T1000 (cell line): Measurements from ENCODE around the gene MYBPHL.

Source experiments
- DNase-seq: peaks from one replicate; lab custom pipeline; 2025; ENCODE audit warnings: mixed read lengths; lab: John Stamatoyannopoulos, UW

The MYBPHL gene

GRCh38 chr1:109279615-109280278 is 27.1 kb downstream of the MYBPHL start:
- DNase-seq: no peak

GRCh38 chr1:109277434-109278204 is 29.2 kb downstream of the MYBPHL start:
- peak; percentile 39 for DNase-seq

- no peak for DNase-seq
Observed at GRCh38 chr1:109275706-109276345, 31.0 kb downstream of the MYBPHL start.

GRCh38 chr1:109274533-109275476 is 32.0 kb downstream of the MYBPHL start:
- DNase-seq: peak; percentile 42

- DNase-seq: no peak
Observed at GRCh38 chr1:109273570-109274288, 33.1 kb downstream of the MYBPHL start.

GRCh38 chr1:109272831-109273547 is 33.8 kb downstream of the MYBPHL start:
- DNase-seq: no peak

GRCh38 chr1:109272021-109272799 is 34.6 kb downstream of the MYBPHL start:
- no peak for DNase-seq

- DNase-seq: no peak
Observed at GRCh38 chr1:109271458-109271857, 35.4 kb downstream of the MYBPHL start.

- no peak for DNase-seq
Observed at GRCh38 chr1:109270623-109271317, 36.0 kb downstream of the MYBPHL start.

- DNase-seq: no peak
Observed at GRCh38 chr1:109269981-109270622, 36.7 kb downstream of the MYBPHL start.

GRCh38 chr1:109269212-109269980 is 37.4 kb downstream of the MYBPHL start:
- no peak for DNase-seq

- DNase-seq: no peak
Observed at GRCh38 chr1:109268431-109269211, 38.2 kb downstream of the MYBPHL start.

GRCh38 chr1:109267743-109268300 is 39.0 kb downstream of the MYBPHL start:
- no peak for DNase-seq

GRCh38 chr1:109266965-109267364 is 39.8 kb downstream of the MYBPHL start:
- no peak for DNase-seq

GRCh38 chr1:109265741-109266330 is 41.0 kb downstream of the MYBPHL start:
- no peak for DNase-seq

- DNase-seq: no peak
Observed at GRCh38 chr1:109265016-109265415, 41.8 kb downstream of the MYBPHL start.
